A549 (cell line): Measurements from ENCODE around the gene MAU2.

Experiments
- BCL3 ChIP-seq: fragments of >200 bp; sonication (Bioruptor Twin); formaldehyde crosslinking; IDR thresholded peaks from 3 replicates; pipeline ENCODE4 v1.6.1; 2016
- CBX8 ChIP-seq: fragments of 200-600 bp; sonication (generic); IDR thresholded peaks from 2 replicates; pipeline ENCODE4 v1.6.1; 2016
- CTCF ChIP-seq: fragments of >200 bp; sonication (Bioruptor Twin); formaldehyde crosslinking; IDR thresholded peaks from 3 replicates; pipeline ENCODE4 v1.5.1; 2016
- ESRRA ChIP-seq: fragments of 150-350 bp; IDR thresholded peaks from 2 replicates; pipeline ENCODE4 v1.6.1; 2014; ENCODE audit warnings: mild to moderate bottlenecking, low read length, borderline replicate concordance
- HDAC2 ChIP-seq: fragments of 200-600 bp; sonication (generic); IDR thresholded peaks from 2 replicates; pipeline ENCODE4 v1.6.1; 2016
- HOXA7 ChIP-seq: fragments of 250-450 bp; sonication (Bioruptor Pico); IDR thresholded peaks from 2 replicates; pipeline ENCODE4 v1.5.0; 2020; ENCODE audit warnings: mild to moderate bottlenecking, moderate library complexity
- KDM1A ChIP-seq: fragments of 200-600 bp; sonication (generic); IDR thresholded peaks from 2 replicates; pipeline ENCODE4 v1.6.1; 2016; ENCODE audit warnings: low read depth, mild to moderate bottlenecking
- MAZ ChIP-seq: fragments of 150-350 bp; IDR thresholded peaks from 2 replicates; pipeline ENCODE4 v1.6.1; 2014; ENCODE audit warnings: antibody characterized with exemption, low read depth, low read length, borderline replicate concordance
- MYC ChIP-seq: IDR thresholded peaks from 2 replicates; pipeline ENCODE4 v1.6.1; 2012; ENCODE audit warnings: mild to moderate bottlenecking, inconsistent platforms, low read length, improper control_type of control experiment, borderline replicate concordance
- NR3C1 ChIP-seq: fragments of >200 bp; sonication (Bioruptor Twin); formaldehyde crosslinking; IDR thresholded peaks from 3 replicates; pipeline ENCODE4 v1.6.1; 2017
- PBX3 ChIP-seq: IDR thresholded peaks from 2 replicates; pipeline ENCODE4 v1.6.1; 2012
- RAD21 ChIP-seq, 2 experiments: fragments of >200 bp in 1 of 2; sonication (Bioruptor Twin) in 1 of 2; formaldehyde crosslinking in 1 of 2; IDR thresholded peaks in 1 of 2; conservative IDR thresholded peaks in 1 of 2; 2 replicates in 1 of 2; 3 replicates in 1 of 2; pipeline ENCODE4 v1.6.1; 2012 to 2018; ENCODE audit warnings: inconsistent platforms in 1 of 2
- RCOR1 ChIP-seq: fragments of 150-350 bp; IDR thresholded peaks from 2 replicates; pipeline ENCODE4 v1.6.1; 2014; ENCODE audit warnings: antibody characterized with exemption, low read length, low read depth
- SMC3 ChIP-seq: fragments of >200 bp; sonication (Bioruptor Twin); formaldehyde crosslinking; IDR thresholded peaks from 3 replicates; pipeline ENCODE4 v1.6.1; 2018; ENCODE audit warnings: inconsistent platforms

- TF ChIP-seq PBX3: no peak
- TF ChIP-seq CTCF: no peak
- TF ChIP-seq NR3C1: no peak
- TF ChIP-seq HOXA7 (CRISPR knock-in tag): no peak
- TF ChIP-seq RCOR1: no peak
- no peak for TF ChIP-seq MYC
- TF ChIP-seq KDM1A: no peak
- no peak for TF ChIP-seq MAZ
- no peak for TF ChIP-seq BCL3
- TF ChIP-seq RAD21 (conservative IDR thresholded peaks at IDR 0.05 in 1 of 2, IDR thresholded peaks at IDR 0.05 in 1 of 2): no peak
- no peak for TF ChIP-seq ESRRA
- TF ChIP-seq HDAC2: no peak
- TF ChIP-seq CBX8: no peak
- no peak for TF ChIP-seq SMC3
These were observed 32.2 kb downstream of the MAU2 start for GRCh38 chr19:19352823-19353222.
